Measurements from ENCODE around the gene HIGD2A. TPM values are rescaled to one million over a fixed set of nuclear protein-coding genes. Genes with fewer than 3 reads are reported as not detected.

Gene HIGD2A
- total and polyA plus RNA-seq, 2 of the 13 experiments (the other 11 are each of a cell fraction or from before 2014, with no cell fraction given): 89.2 to 146 TPM

DNA sequence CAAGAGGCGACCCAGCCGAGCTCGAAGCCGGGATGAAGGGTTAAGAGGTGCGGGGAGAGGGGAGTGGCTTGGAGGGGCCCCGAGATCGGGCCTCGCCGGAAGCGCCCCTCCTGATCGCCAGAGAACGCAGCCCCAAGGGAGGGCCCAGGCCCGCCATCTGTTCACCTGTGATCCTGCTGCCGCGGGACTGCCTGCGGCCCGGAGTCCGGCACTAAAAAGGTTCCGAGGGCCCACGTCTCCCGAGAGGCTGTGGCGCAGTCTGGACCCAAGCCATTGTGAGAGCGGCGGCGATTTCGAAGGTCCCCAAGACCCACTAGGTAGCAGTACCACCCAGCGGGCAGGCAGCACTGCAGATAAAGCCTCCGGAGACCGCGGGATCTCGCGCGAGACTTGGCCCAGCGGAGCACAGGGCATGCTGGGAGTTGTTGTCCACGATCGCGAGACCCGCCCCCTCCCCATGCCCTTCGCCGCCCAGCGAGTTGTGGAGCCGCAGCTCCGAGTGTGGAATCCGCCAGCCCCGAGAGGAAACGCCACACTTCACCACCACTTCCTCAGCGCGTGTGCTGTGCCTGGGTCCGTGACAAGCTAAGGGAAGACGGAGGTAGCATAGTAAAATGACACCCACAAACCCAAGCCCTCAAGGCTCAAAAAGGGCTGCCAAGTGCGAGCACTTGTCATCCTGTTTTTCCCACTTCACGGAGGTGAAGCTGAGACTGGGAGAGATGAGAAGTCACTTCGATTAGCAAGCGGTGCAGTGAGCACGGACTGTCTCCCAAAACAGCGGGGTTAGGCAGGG lies 26.9 kb upstream of the HIGD2A start, which contains the start of gene KIAA1191 (continued):
- TF ChIP-seq CBX5 (CRISPR knock-in tag; IDR thresholded peaks at IDR 0.05; ENCODE audit: borderline replicate concordance) (peak; percentile 95; the same call in 1 of the 2 replicates), ZNF552 (CRISPR knock-in tag; IDR thresholded peaks at IDR 0.05; ENCODE audit: borderline replicate concordance) (peak; percentile 90), ZMYM2 (CRISPR knock-in tag; IDR thresholded peaks at IDR 0.05) (peak; percentile 40; the same call in 1 of the 2 replicates), REPIN1 (CRISPR knock-in tag; IDR thresholded peaks at IDR 0.05; ENCODE audit: borderline replicate concordance, low read depth) (no peak; the same call in 1 of the 2 replicates), BCL6 (CRISPR knock-in tag; IDR thresholded peaks at IDR 0.05) (no peak), ZNF230 (CRISPR knock-in tag; IDR thresholded peaks at IDR 0.05) (no peak; the same call in 1 of the 2 replicates), SMAD1 (CRISPR knock-in tag; IDR thresholded peaks at IDR 0.05; ENCODE audit: borderline replicate concordance, low read depth) (0 out of 2 replicates have a peak, but pooled peaks have one; percentile 75), MIER2 (CRISPR knock-in tag; IDR thresholded peaks at IDR 0.05) (peak; percentile 20; the same call in 1 of the 2 replicates), ZNF350 (CRISPR knock-in tag; IDR thresholded peaks at IDR 0.05; ENCODE audit: borderline replicate concordance, low read depth) (peak; percentile 93), ATF7-NPFF (CRISPR knock-in tag; IDR thresholded peaks at IDR 0.05; ENCODE audit: low read depth) (peak; percentile 49; the same call in 1 of the 2 replicates), BRD4 (CRISPR knock-in tag; IDR thresholded peaks at IDR 0.05) (no peak), ZNF232 (CRISPR knock-in tag; IDR thresholded peaks at IDR 0.05; ENCODE audit: borderline replicate concordance) (no peak; the same call in 1 of the 2 replicates), NFKB2 (CRISPR knock-in tag; IDR thresholded peaks at IDR 0.05; ENCODE audit: borderline replicate concordance) (no peak)
- TF ChIP-seq, protein P1, sequence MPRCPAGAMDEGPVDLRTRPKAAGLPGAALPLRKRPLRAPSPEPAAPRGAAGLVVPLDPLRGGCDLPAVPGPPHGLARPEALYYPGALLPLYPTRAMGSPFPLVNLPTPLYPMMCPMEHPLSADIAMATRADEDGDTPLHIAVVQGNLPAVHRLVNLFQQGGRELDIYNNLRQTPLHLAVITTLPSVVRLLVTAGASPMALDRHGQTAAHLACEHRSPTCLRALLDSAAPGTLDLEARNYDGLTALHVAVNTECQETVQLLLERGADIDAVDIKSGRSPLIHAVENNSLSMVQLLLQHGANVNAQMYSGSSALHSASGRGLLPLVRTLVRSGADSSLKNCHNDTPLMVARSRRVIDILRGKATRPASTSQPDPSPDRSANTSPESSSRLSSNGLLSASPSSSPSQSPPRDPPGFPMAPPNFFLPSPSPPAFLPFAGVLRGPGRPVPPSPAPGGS (CRISPR knock-in tag; IDR thresholded peaks at IDR 0.05): peak; percentile 92
- TF ChIP-seq, protein P2, sequence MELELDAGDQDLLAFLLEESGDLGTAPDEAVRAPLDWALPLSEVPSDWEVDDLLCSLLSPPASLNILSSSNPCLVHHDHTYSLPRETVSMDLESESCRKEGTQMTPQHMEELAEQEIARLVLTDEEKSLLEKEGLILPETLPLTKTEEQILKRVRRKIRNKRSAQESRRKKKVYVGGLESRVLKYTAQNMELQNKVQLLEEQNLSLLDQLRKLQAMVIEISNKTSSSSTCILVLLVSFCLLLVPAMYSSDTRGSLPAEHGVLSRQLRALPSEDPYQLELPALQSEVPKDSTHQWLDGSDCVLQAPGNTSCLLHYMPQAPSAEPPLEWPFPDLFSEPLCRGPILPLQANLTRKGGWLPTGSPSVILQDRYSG (CRISPR knock-in tag; IDR thresholded peaks at IDR 0.05): no peak
- TF ChIP-seq, protein P3, sequence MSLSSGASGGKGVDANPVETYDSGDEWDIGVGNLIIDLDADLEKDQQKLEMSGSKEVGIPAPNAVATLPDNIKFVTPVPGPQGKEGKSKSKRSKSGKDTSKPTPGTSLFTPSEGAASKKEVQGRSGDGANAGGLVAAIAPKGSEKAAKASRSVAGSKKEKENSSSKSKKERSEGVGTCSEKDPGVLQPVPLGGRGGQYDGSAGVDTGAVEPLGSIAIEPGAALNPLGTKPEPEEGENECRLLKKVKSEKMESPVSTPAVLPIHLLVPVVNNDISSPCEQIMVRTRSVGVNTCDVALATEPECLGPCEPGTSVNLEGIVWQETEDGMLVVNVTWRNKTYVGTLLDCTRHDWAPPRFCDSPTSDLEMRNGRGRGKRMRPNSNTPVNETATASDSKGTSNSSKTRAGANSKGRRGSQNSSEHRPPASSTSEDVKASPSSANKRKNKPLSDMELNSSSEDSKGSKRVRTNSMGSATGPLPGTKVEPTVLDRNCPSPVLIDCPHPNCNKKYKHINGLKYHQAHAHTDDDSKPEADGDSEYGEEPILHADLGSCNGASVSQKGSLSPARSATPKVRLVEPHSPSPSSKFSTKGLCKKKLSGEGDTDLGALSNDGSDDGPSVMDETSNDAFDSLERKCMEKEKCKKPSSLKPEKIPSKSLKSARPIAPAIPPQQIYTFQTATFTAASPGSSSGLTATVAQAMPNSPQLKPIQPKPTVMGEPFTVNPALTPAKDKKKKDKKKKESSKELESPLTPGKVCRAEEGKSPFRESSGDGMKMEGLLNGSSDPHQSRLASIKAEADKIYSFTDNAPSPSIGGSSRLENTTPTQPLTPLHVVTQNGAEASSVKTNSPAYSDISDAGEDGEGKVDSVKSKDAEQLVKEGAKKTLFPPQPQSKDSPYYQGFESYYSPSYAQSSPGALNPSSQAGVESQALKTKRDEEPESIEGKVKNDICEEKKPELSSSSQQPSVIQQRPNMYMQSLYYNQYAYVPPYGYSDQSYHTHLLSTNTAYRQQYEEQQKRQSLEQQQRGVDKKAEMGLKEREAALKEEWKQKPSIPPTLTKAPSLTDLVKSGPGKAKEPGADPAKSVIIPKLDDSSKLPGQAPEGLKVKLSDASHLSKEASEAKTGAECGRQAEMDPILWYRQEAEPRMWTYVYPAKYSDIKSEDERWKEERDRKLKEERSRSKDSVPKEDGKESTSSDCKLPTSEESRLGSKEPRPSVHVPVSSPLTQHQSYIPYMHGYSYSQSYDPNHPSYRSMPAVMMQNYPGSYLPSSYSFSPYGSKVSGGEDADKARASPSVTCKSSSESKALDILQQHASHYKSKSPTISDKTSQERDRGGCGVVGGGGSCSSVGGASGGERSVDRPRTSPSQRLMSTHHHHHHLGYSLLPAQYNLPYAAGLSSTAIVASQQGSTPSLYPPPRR (CRISPR knock-in tag; IDR thresholded peaks at IDR 0.05; ENCODE audit: borderline replicate concordance): peak; percentile 37; the same call in 1 of the 2 replicates
- TF ChIP-seq, protein P4, sequence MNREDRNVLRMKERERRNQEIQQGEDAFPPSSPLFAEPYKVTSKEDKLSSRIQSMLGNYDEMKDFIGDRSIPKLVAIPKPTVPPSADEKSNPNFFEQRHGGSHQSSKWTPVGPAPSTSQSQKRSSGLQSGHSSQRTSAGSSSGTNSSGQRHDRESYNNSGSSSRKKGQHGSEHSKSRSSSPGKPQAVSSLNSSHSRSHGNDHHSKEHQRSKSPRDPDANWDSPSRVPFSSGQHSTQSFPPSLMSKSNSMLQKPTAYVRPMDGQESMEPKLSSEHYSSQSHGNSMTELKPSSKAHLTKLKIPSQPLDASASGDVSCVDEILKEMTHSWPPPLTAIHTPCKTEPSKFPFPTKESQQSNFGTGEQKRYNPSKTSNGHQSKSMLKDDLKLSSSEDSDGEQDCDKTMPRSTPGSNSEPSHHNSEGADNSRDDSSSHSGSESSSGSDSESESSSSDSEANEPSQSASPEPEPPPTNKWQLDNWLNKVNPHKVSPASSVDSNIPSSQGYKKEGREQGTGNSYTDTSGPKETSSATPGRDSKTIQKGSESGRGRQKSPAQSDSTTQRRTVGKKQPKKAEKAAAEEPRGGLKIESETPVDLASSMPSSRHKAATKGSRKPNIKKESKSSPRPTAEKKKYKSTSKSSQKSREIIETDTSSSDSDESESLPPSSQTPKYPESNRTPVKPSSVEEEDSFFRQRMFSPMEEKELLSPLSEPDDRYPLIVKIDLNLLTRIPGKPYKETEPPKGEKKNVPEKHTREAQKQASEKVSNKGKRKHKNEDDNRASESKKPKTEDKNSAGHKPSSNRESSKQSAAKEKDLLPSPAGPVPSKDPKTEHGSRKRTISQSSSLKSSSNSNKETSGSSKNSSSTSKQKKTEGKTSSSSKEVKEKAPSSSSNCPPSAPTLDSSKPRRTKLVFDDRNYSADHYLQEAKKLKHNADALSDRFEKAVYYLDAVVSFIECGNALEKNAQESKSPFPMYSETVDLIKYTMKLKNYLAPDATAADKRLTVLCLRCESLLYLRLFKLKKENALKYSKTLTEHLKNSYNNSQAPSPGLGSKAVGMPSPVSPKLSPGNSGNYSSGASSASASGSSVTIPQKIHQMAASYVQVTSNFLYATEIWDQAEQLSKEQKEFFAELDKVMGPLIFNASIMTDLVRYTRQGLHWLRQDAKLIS (CRISPR knock-in tag; IDR thresholded peaks at IDR 0.05): 0 out of 2 replicates have a peak, but pooled peaks have one; percentile 83

All from HepG2 (cell line).